ENCODE results near the gene EDN1.

The EDN1 gene

GRCh38 chr6:12270551-12271230, 19.5 kb upstream of the EDN1 start:
- DNase-seq, result no peak

GRCh38 chr6:12271594-12271993, 18.6 kb upstream of the EDN1 start:
- DNase-seq, result no peak

GRCh38 chr6:12271997-12272396, 18.2 kb upstream of the EDN1 start:
- no peak for DNase-seq

- no peak for DNase-seq
Observed at GRCh38 chr6:12275107-12275506, 15.1 kb upstream of the EDN1 start.

- no peak for DNase-seq
Observed at GRCh38 chr6:12276930-12277315, 13.2 kb upstream of the EDN1 start.

- no peak for DNase-seq
Observed at GRCh38 chr6:12277386-12277785, 12.8 kb upstream of the EDN1 start.

- DNase-seq, result no peak
Observed at GRCh38 chr6:12278915-12279314, 11.2 kb upstream of the EDN1 start.

GRCh38 chr6:12279322-12280091, 10.7 kb upstream of the EDN1 start:
- no peak for DNase-seq

- DNase-seq, result no peak
Observed at GRCh38 chr6:12280458-12280857, 9.7 kb upstream of the EDN1 start.

GRCh38 chr6:12280902-12281301, 9.3 kb upstream of the EDN1 start:
- DNase-seq, result no peak

GRCh38 chr6:12283904-12284303, 6.3 kb upstream of the EDN1 start:
- no peak for DNase-seq

- DNase-seq, result no peak
Observed at GRCh38 chr6:12286373-12287110, 3.6 kb upstream of the EDN1 start.

GRCh38 chr6:12288211-12288618, 1.9 kb upstream of the EDN1 start:
- no peak for DNase-seq

GRCh38 chr6:12288914-12289313, 1.2 kb upstream of the EDN1 start:
- no peak for DNase-seq

- peak; percentile 24 for DNase-seq
Observed at GRCh38 chr6:12289365-12289919, 719 bp upstream of the EDN1 start.

- DNase-seq, result no peak
Observed at GRCh38 chr6:12291071-12291838, 1.1 kb downstream of the EDN1 start.

- peak; percentile 53 for DNase-seq
Observed at GRCh38 chr6:12291839-12292604, 1.9 kb downstream of the EDN1 start.

GRCh38 chr6:12293235-12293930, 3.2 kb downstream of the EDN1 start:
- DNase-seq, result no peak

GRCh38 chr6:12293931-12294807, 4.0 kb downstream of the EDN1 start:
- no peak for DNase-seq

GRCh38 chr6:12294851-12295536, 4.8 kb downstream of the EDN1 start:
- DNase-seq, result no peak

All from NCI-H526 treated with DMSO at 0.1 percent for 48 hours (cell line).